Kidney epithelial cell (primary cell): Measurements from ENCODE around the gene GGACT. TPM values are rescaled to one million over a fixed set of nuclear protein-coding genes. Genes with fewer than 3 reads are reported as not detected.

Experiments
- DNase-seq: peaks from one replicate; pipeline ENCODE4 v3.0.0-alpha.2; 2010; ENCODE audit warnings: low read depth
- H3K27me3 ChIP-seq: 2 replicates; pipeline ENCODE4 v1.6.0; 2011; ENCODE audit warnings: low read length; ENCODE audit not compliant: control insufficient read depth, insufficient read depth
- H3K36me3 ChIP-seq: 2 replicates; pipeline ENCODE4 v1.5.1; 2011; ENCODE audit warnings: low read length; ENCODE audit not compliant: control insufficient read depth, insufficient read depth
- H3K4me3 ChIP-seq: 2 replicates; pipeline ENCODE4 v1.5.1; 2011; ENCODE audit warnings: low read depth, mild to moderate bottlenecking, control low read depth, low read length
- CTCF ChIP-seq: IDR thresholded peaks from 2 replicates; pipeline ENCODE4 v1.5.1; 2011; ENCODE audit warnings: mild to moderate bottlenecking, moderate library complexity, low read length, control low read depth, inconsistent platforms; ENCODE audit not compliant: insufficient read depth, poor library complexity, severe bottlenecking
- total RNA-seq: library from RNA; depleted of rRNA; stranded (reverse); fragments of >200 nt; gene quantifications from 2 replicates; pipeline ENCODE4 v1.2.3, GENCODE V29; 2015

The GGACT gene
- 5.5 and 27.4 TPM in 2 replicates for total RNA-seq

- DNase-seq: no peak
- Histone ChIP-seq H3K36me3 (no peaks in the 10 kb centered on the region), H3K4me3 (peak within 1 kb of the TSS; percentile 64), H3K27me3 (no peaks in the 10 kb centered on the region)
- TF ChIP-seq CTCF: peak; percentile 16
Observed at GRCh38 chr13:100588331-100589177, at the start of gene GGACT. Gene GGACT (minus strand): TSS chr13:100588789. CDS start chr13:100532591, 56,198 bp downstream.

GRCh38 chr13:100637796-100638195 is 49.2 kb upstream of the GGACT start:
- H3K27me3 ChIP-seq: no peaks in the 10 kb centered on the region
- no peak for DNase-seq
- no peak for TF ChIP-seq CTCF
- no peak overlapping the region for H3K4me3 ChIP-seq
- peaks cover 3% of the 10 kb centered on the region for H3K36me3 ChIP-seq

GRCh38 chr13:100637380-100637779 is 48.8 kb upstream of the GGACT start:
- Histone ChIP-seq H3K27me3 (no peaks in the 10 kb centered on the region), H3K4me3 (no peak overlapping the region), H3K36me3 (peaks cover 2% of the 10 kb centered on the region)
- TF ChIP-seq CTCF: no peak
- DNase-seq: no peak

GRCh38 chr13:100636441-100636840 is 47.9 kb upstream of the GGACT start:
- no peak for TF ChIP-seq CTCF
- no peak for DNase-seq
- Histone ChIP-seq H3K4me3 (no peak overlapping the region), H3K36me3 (peaks cover 2% of the 10 kb centered on the region), H3K27me3 (no peaks in the 10 kb centered on the region)

- peaks cover 2% of the 10 kb centered on the region for H3K36me3 ChIP-seq
- no peaks in the 10 kb centered on the region for H3K27me3 ChIP-seq
- no peak for DNase-seq
- H3K4me3 ChIP-seq: no peak overlapping the region
- no peak for TF ChIP-seq CTCF
Observed at GRCh38 chr13:100636004-100636403, 47.4 kb upstream of the GGACT start.

GRCh38 chr13:100634696-100635095 is 46.1 kb upstream of the GGACT start:
- no peak for TF ChIP-seq CTCF
- Histone ChIP-seq H3K27me3 (no peaks in the 10 kb centered on the region), H3K36me3 (peaks cover 2% of the 10 kb centered on the region), H3K4me3 (no peak overlapping the region)
- no peak for DNase-seq
